ENCODE data around the gene SLC7A7. TPM values are rescaled to one million over a fixed set of nuclear protein-coding genes. Genes with fewer than 3 reads are reported as not detected.

The SLC7A7 gene
- total and polyA plus RNA-seq, 2 of the 13 experiments (the other 11 are each of a cell fraction or from before 2014, with no cell fraction given): 0.13 to 0.63 TPM

DNA sequence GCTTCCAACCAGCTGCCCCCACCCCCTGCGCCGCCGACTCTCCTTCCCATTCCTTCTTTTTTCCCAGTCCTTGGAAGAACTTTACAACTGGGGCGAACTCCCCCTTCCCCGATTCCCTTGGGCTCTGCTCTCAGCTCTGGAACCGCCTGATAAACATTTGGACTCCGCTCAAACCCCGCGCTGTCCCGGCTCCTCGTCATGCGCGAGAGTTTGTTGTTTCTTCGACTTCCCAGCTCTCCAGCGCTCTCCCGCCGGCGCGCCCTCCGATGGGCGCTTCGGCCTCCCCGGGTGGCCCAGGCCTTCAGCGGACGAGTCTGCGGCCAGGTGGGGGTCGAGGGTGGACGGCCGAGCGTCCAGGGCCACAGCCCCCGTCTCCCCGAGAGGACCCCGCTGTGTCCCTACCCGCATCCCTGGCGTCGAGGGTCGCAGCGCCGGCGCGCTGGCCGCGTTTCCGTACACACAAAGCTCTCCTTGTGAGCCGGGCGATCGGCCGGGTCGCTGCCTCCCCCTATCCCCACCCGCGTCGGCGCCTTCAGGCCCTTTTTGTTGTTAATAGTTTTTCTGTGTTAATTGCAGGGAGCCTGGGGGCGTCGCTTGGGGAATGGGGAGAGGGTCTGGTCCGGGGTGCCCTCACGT, 22.0 kb upstream of the SLC7A7 start (continued):
- TF ChIP-seq GZF1 (CRISPR knock-in tag; IDR thresholded peaks at IDR 0.05) (no peak), TFDP1 (CRISPR knock-in tag; IDR thresholded peaks at IDR 0.05; ENCODE audit: borderline replicate concordance) (peak; percentile 80; the same call in 1 of the 2 replicates), ZNF256 (CRISPR knock-in tag; conservative IDR thresholded peaks at IDR 0.05) (no peak), YY1 (IDR thresholded peaks at IDR 0.05; ENCODE audit: insufficient read depth, insufficient replicate concordance, low read depth, low read length) (peak; percentile 55), MBD4 (IDR thresholded peaks at IDR 0.05; ENCODE audit: borderline replicate concordance, low read length) (no peak), RBAK (CRISPR knock-in tag; IDR thresholded peaks at IDR 0.05) (no peak), XBP1 (CRISPR knock-in tag; IDR thresholded peaks at IDR 0.05) (no peak), ZNF83 (CRISPR knock-in tag; IDR thresholded peaks at IDR 0.05; ENCODE audit: borderline replicate concordance) (peak; percentile 70; the same call in 1 of the 2 replicates), CBX1 (IDR thresholded peaks at IDR 0.05; ENCODE audit: low read depth) (peak; percentile 73), ATF2 (CRISPR knock-in tag; IDR thresholded peaks at IDR 0.05) (no peak), SOX6 (IDR thresholded peaks at IDR 0.05) (no peak), SOX6 (CRISPR knock-in tag; IDR thresholded peaks at IDR 0.05) (peak; percentile 10; the same call in 1 of the 2 replicates), MIER2 (CRISPR knock-in tag; IDR thresholded peaks at IDR 0.05) (no peak), MEIS2 (CRISPR knock-in tag; IDR thresholded peaks at IDR 0.05) (no peak), BRF2 (CRISPR knock-in tag; IDR thresholded peaks at IDR 0.05) (no peak; the same call in none of the 2 replicates), POGZ (CRISPR knock-in tag; IDR thresholded peaks at IDR 0.05) (peak; percentile 47; the same call in 1 of the 2 replicates), MTA1 (CRISPR knock-in tag; IDR thresholded peaks at IDR 0.05; ENCODE audit: borderline replicate concordance) (peak; percentile 88; the same call in 1 of the 2 replicates), SNAPC2 (CRISPR knock-in tag; IDR thresholded peaks at IDR 0.05) (peak; percentile 49)
- TF ChIP-seq, protein P1, sequence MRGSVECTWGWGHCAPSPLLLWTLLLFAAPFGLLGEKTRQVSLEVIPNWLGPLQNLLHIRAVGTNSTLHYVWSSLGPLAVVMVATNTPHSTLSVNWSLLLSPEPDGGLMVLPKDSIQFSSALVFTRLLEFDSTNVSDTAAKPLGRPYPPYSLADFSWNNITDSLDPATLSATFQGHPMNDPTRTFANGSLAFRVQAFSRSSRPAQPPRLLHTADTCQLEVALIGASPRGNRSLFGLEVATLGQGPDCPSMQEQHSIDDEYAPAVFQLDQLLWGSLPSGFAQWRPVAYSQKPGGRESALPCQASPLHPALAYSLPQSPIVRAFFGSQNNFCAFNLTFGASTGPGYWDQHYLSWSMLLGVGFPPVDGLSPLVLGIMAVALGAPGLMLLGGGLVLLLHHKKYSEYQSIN (CRISPR knock-in tag; IDR thresholded peaks at IDR 0.05; ENCODE audit: borderline replicate concordance): no peak
- TF ChIP-seq, protein P2, sequence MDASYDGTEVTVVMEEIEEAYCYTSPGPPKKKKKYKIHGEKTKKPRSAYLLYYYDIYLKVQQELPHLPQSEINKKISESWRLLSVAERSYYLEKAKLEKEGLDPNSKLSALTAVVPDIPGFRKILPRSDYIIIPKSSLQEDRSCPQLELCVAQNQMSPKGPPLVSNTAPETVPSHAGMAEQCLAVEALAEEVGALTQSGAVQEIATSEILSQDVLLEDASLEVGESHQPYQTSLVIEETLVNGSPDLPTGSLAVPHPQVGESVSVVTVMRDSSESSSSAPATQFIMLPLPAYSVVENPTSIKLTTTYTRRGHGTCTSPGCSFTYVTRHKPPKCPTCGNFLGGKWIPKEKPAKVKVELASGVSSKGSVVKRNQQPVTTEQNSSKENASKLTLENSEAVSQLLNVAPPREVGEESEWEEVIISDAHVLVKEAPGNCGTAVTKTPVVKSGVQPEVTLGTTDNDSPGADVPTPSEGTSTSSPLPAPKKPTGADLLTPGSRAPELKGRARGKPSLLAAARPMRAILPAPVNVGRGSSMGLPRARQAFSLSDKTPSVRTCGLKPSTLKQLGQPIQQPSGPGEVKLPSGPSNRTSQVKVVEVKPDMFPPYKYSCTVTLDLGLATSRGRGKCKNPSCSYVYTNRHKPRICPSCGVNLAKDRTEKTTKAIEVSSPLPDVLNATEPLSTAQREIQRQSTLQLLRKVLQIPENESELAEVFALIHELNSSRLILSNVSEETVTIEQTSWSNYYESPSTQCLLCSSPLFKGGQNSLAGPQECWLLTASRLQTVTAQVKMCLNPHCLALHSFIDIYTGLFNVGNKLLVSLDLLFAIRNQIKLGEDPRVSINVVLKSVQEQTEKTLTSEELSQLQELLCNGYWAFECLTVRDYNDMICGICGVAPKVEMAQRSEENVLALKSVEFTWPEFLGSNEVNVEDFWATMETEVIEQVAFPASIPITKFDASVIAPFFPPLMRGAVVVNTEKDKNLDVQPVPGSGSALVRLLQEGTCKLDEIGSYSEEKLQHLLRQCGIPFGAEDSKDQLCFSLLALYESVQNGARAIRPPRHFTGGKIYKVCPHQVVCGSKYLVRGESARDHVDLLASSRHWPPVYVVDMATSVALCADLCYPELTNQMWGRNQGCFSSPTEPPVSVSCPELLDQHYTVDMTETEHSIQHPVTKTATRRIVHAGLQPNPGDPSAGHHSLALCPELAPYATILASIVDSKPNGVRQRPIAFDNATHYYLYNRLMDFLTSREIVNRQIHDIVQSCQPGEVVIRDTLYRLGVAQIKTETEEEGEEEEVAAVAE (CRISPR knock-in tag; IDR thresholded peaks at IDR 0.05; ENCODE audit: borderline replicate concordance): no peak

All from HepG2 (cell line).